ENCODE measurements around the gene A1BG.

GRCh38 chr19:58355908-58356765 lies 2.8 kb upstream of the A1BG start:
- TF ChIP-seq CTCF (IDR thresholded peaks at IDR 0.05; ENCODE audit: low read depth, low read length) = no peak
- no peak for TF ChIP-seq EZH2phosphoT487 (IDR thresholded peaks at IDR 0.05; ENCODE audit: low read depth)

All from OCI-LY3 (cell line).